Activated gamma-delta T cell treated with anti-CD3 and anti-CD28 coated beads, Interleukin-2, amount 50 U/mL, for 16 hours (primary cell): ENCODE measurements around the gene SHC4.
"Not testable (repeated sequence)": the region's sequence is repeated elsewhere in the genome, so short reads cannot be mapped to it uniquely, and the experiment has no call there.

ENCODE experiments used
- DNase-seq: peaks from one replicate; pipeline ENCODE4 v3.0.0-alpha.2; 2020; ENCODE audit warnings: low read depth

SHC4 gene

GRCh38 chr15:48924528-48925393, 39.0 kb downstream of the SHC4 start:
- DNase-seq = no peak

GRCh38 chr15:48922046-48922445, 41.7 kb downstream of the SHC4 start:
- DNase-seq = no peak

GRCh38 chr15:48916721-48917120, 47.0 kb downstream of the SHC4 start:
- no peak for DNase-seq

- no peak for DNase-seq
Observed at GRCh38 chr15:48915861-48916260, 47.9 kb downstream of the SHC4 start.

GRCh38 chr15:48914717-48915116, 49.0 kb downstream of the SHC4 start:
- no peak for DNase-seq

GRCh38 chr15:48913141-48913540, 50.6 kb downstream of the SHC4 start:
- DNase-seq = no peak

GRCh38 chr15:48910554-48910953, 53.2 kb downstream of the SHC4 start:
- DNase-seq = not testable (repeated sequence)

- DNase-seq = not testable (repeated sequence)
Observed at GRCh38 chr15:48909313-48909712, 54.4 kb downstream of the SHC4 start.

- DNase-seq = no peak
Observed at GRCh38 chr15:48905847-48906246, 57.9 kb downstream of the SHC4 start.

GRCh38 chr15:48905216-48905615, 58.5 kb downstream of the SHC4 start:
- DNase-seq = no peak

- DNase-seq = no peak
Observed at GRCh38 chr15:48904758-48905157, 59.0 kb downstream of the SHC4 start.

GRCh38 chr15:48899793-48900192, 63.9 kb downstream of the SHC4 start:
- DNase-seq = no peak

GRCh38 chr15:48898446-48898845, 65.3 kb downstream of the SHC4 start:
- DNase-seq = no peak

- no peak for DNase-seq
Observed at GRCh38 chr15:48898032-48898431, 65.7 kb downstream of the SHC4 start.

- no peak for DNase-seq
Observed at GRCh38 chr15:48896869-48897814, 66.6 kb downstream of the SHC4 start.

GRCh38 chr15:48893311-48893710, 70.4 kb downstream of the SHC4 start:
- no peak for DNase-seq

GRCh38 chr15:48891232-48891765, 72.4 kb downstream of the SHC4 start:
- DNase-seq = no peak

- DNase-seq = no peak
Observed at GRCh38 chr15:48890375-48890972, 73.2 kb downstream of the SHC4 start.

- no peak for DNase-seq
Observed at GRCh38 chr15:48889925-48890324, 73.8 kb downstream of the SHC4 start.

- no peak for DNase-seq
Observed at GRCh38 chr15:48888836-48889235, 74.9 kb downstream of the SHC4 start.

GRCh38 chr15:48888191-48888590, 75.5 kb downstream of the SHC4 start:
- no peak for DNase-seq

- DNase-seq = no peak
Observed at GRCh38 chr15:48887144-48887543, 76.6 kb downstream of the SHC4 start.
